ENCODE data around the gene TSKS. TPM values are rescaled to one million over a fixed set of nuclear protein-coding genes. Genes with fewer than 3 reads are reported as not detected.

TSKS gene, protein sequence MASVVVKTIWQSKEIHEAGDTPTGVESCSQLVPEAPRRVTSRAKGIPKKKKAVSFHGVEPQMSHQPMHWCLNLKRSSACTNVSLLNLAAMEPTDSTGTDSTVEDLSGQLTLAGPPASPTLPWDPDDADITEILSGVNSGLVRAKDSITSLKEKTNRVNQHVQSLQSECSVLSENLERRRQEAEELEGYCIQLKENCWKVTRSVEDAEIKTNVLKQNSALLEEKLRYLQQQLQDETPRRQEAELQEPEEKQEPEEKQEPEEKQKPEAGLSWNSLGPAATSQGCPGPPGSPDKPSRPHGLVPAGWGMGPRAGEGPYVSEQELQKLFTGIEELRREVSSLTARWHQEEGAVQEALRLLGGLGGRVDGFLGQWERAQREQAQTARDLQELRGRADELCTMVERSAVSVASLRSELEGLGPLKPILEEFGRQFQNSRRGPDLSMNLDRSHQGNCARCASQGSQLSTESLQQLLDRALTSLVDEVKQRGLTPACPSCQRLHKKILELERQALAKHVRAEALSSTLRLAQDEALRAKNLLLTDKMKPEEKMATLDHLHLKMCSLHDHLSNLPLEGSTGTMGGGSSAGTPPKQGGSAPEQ
- not detected in 2 replicates for total RNA-seq (2014; rRNA removed; shearing (Covaris generic))

DNA sequence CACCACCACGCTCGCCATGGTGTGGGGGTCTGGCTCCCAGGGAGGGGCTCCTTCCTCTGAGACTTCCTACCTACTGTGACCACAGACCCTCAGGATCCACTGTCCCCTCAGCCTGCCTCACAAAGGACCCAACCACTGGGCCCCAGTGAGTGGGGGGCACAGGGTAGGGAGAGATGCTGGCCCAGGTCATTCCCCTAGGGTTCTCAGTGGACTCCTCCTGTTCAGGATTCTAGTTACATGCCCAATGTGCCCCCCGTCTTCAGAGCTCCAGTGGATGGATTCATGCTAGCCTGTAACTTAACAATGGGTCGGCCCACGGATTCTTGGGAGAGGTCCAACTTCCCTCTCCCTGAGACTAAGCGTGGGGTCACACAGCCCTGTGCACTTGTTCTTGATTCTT, at the start of gene TSKS:
TSS of gene TSKS (minus strand) at position 77 of the 400 bp plus-strand sequence. CDS start at position 18, 59 bp downstream.
- DNase-seq (ENCODE audit: low spot score): no peak

DNA sequence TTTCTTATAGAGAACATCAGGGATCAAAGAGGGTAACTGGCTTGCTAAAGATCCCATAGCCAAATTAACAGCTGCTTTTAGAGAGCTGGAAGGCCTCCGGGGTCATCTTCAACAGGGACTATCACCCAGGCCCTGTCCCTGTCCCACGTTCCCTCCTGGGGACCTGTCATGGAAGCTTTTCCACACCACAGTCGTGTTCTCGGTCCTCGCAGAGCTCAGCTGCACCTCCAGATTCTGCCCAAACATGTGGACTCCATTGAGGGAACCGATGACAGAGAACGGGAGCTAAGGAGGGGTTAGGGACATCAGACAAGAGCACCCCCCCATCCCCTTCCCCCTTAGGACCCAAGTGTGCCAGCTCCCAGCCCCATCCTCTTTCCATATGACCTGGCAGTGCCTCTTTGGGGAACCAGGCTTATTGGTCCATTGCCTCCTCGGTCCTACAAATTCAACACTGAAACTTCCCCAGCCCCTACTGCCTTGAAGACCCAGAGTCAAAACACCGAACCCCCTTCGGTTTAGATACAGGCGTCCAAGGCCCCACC, 49.4 kb upstream of the TSKS start:
- no peak for DNase-seq (ENCODE audit: low spot score)

DNA sequence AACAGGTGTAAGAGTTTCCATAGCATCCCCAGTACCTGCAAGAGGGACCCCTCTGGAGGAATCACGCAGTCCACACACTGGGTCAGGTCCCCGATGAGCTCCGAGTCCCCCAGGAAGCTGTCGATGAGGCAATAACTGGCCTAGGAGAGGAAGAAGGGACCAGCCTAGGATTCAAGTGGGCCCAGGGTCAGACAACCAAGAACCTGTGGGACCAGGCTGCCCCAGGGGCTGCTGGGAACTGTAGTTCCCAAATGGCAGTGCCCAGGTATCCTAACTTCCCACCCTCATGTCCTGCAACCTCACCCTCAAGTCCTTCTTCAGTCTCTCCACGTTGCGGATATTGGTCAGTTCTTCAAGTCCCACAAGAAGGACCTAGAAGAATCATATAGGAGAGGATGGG, 48.2 kb upstream of the TSKS start:
- DNase-seq (ENCODE audit: low spot score): no peak

DNA sequence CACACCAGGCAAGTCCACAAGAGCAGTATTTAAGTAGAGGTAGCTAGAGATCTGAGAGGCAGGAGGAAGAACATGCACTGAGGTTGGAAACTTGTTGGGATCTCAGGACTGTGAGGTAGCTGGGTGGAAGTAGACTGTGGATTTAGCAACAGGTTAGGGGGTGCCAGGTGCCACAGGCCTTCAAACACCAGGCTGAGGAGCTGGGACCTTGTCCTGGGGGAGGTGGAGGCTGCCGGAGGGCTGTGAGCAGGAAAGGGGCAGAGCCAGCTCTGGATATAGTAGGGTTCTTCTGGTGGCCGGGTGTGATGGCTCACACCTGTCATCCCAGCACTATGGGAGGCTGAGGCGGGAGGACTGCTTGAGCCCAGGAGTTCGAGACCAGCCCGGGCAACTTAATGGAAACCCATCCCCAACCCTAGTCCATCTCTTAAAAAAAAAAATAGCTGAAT, 46.9 kb upstream of the TSKS start:
- DNase-seq (ENCODE audit: low spot score): no peak

DNA sequence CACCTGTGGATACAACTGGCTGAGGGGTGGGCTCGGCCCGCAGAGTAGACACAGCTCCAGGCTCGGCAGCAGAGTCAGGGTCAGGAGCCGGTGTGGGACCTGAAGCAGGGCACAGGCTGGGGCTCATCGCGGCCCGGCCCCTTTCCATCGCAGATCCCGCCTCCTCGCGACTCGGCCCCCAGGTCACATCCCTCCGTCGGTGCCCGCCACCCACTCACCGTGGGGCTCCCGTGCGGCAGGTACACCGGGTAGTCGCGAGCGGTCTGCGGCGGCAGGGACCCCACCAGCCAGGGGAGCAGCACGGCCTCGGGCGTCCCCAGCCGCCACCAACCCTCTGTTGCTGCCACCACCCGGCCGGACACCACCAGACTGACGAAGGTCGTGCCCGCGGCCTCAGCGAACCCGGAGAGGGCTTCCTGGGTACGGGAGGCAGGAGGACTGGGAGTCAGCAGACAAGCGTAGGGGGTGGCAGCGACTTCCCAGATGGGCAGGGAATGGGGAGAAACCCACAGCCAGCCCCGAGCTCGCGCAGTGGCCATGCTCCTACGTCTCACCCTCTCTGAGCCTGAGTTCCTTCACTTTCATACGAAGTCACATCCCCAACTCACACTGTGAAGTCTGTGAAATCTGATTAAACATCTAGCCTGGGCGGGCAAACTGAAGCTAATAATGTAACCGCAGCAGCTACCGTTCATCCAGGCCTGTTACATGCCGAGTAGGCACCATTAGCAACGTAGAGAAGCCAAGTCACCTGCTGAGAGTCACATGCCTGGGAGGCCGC, 46.2 kb upstream of the TSKS start:
- DNase-seq (ENCODE audit: low spot score): no peak

DNA sequence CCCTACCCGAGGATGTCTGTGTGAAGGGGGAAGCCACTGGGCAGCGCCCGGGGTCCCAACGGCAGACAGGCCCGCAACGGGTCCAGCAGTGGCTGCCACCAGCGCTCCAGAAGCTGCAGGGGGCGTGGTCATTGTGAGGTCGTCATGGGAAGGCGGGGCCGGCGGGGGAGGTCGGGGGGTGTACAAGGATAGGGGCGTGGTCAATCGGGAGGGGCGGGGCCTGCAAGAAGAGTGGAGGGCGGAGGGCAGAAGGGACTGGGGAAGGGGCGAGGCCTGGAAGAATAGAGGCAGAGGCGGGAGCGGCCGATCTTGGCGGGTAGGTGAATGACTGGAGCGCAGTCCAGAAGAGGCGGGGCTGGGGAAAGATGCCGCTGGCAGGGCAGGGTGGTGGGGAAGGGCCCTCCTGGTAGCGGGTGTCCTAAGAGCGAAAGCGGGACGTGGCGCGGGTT, 45.6 kb upstream of the TSKS start:
- DNase-seq (ENCODE audit: low spot score): no peak

DNA sequence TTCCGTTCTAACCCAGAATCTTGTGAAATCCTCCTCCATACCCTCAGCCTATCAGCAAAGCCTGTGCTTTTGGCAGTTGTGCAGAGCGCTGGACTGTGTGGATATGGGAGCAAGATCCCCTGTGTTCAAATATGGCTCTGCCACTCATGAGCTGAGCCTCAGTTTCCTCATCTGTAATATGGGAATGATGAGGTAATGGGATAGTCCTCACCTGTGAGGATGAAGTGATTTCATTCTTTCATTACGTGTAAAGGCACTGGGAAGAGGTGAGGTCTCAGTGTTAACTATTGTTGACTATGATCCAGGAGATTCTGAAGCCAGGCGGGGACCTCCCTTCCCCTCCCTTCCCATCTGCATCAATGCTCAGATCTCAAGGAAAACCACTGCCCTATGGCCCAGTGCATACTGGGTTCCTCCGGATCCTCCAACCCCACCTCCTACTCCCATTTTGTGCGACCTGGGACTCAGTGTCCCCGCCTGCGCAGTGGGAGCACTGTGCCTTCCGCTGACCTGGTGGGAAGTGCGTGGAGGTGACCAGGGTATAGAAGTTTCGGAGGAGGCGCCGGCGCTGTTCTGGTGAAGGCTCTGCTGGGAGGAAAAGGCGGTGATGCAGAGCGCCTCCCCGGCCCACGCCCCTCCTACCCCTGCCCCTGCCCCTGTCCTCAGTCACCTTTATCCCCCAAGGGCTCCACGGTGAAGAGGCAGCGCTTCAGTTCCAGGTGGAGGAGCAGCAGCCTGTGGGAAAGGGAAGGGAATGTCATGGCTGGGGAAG, 45.0 kb upstream of the TSKS start:
- DNase-seq (ENCODE audit: low spot score): no peak

DNA sequence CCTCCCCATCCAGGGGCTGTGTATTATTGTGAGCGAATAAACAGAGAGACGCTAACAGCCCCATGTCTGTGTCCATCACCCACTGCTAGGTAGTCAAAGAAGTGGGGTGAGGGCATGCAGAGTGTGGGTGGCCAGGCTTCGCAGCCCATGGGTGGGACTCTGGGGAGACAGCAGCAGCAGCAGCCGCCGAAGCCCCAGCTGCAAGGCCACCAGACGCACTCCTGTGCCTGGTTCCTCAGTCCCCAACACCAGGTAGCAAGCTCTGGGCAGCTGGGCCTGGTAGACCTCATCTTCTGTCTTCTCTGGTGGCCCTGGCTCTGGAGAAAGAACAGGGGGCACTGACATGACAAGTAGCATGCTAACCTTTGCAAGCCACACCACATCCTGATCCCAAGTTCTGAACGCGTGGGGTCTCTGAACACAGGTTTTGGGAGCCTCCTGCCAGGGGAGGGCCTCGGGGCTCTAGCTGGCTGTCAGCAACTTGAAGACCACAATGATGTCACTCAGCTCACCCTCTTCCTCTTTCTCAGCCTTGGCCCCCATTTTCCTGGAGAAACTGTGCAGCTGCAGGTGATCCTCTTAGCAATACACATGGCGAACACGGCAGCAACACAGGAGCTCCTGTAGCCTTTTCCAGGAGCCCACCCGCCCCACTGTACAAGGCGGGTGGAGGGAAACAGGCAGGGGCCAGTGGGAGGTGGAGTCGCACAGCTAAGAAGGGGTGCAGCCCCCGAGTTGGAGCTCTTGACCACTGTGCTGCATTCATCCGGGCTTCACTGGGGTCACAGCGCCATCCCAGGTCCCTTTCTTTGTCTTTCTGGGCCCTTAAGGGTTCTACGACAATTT, 44.2 kb upstream of the TSKS start:
- DNase-seq (ENCODE audit: low spot score): no peak

DNA sequence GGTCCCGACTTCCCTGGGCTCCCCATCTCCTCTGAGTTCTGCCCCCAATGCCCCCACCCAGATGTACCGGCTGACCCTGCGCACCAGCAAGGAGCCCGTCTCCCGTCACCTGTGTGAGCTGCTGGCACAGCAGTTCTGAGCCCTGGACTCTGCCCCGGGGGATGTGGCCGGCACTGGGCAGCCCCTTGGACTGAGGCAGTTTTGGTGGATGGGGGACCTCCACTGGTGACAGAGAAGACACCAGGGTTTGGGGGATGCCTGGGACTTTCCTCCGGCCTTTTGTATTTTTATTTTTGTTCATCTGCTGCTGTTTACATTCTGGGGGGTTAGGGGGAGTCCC, 43.5 kb upstream of the TSKS start:
- DNase-seq (ENCODE audit: low spot score): no peak

DNA sequence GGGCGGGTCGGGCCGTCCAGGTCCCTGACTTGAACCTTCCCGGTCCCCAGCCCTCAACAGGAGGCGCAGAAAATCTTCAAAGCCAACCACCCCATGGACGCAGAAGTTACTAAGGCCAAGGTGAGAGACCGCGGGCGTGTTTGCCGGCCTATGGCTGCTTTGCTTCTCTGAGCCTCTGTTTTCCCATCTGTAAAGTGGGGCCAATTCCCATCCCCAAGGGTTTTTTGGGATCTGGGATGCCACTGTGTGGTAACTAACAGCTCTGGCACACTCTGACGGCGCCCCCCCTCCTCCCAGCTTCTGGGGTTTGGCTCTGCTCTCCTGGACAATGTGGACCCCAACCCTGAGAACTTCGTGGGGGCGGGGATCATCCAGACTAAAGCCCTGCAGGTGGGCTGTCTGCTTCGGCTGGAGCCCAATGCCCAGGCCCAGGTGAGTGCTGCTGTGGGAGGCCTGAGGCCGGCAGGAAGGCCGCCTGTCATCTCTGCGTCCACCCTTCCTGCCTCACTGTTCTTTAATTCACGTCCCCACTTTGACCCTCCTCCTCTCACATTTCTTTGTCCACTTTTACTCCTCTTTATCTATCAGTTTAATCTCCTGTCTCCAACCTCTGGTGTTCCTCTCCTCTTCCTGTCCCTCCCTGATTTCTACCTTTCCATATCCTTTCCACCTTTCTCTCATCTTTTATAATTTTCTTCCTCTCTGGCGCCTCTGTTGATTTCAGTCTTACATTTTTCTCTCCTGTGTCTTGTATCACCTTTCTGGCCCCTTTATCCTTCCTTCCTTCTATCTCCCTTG, 42.9 kb upstream of the TSKS start:
- DNase-seq (ENCODE audit: low spot score): no peak

DNA sequence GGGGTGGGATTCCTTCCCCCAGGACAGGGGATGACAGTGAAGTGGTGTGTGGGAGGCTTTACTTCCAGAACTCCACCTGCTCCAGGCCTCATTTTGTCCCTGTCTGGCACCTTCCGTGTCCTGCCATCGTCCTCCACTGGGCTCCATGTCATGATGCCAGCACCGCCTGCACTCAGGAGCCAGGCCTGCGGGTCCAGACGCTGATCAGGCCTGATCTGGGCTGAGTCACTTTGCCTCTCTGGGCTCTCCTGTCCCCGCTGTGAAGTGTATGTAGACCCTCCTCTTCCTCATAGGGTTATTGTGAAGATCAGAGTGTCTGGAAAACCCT, 40.4 kb upstream of the TSKS start:
- DNase-seq (ENCODE audit: low spot score): no peak

DNA sequence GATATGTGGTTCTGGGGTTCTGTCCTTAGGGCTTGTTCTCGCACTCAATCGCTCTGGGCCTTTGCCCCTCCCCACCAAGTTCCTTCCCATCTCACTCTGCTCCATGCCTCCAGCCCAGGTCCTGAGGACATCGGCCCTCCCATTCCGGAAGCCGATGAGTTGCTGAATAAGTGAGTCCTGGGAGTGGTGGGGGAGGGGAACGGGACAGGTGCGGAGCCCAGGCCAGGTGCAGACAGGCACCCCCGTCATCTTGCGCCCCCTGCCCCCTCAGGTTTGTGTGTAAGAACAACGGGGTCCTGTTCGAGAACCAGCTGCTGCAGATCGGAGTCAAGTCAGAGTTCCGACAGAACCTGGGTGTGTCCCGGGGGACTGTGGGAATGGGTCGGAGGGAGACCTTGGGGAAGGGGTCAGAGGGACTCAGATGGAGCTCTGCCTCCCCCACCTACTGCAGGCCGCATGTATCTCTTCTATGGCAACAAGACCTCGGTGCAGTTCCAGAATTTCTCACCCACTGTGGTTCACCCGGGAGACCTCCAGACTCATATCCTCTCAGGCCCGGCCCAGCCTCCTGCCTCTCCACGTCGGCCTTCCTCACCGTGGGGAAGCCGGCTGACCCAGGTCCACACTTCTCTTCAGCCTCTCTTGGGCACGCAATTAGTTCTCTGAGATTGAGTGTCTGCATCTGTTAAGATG, 39.9 kb upstream of the TSKS start:
- no peak for DNase-seq (ENCODE audit: low spot score)

DNA sequence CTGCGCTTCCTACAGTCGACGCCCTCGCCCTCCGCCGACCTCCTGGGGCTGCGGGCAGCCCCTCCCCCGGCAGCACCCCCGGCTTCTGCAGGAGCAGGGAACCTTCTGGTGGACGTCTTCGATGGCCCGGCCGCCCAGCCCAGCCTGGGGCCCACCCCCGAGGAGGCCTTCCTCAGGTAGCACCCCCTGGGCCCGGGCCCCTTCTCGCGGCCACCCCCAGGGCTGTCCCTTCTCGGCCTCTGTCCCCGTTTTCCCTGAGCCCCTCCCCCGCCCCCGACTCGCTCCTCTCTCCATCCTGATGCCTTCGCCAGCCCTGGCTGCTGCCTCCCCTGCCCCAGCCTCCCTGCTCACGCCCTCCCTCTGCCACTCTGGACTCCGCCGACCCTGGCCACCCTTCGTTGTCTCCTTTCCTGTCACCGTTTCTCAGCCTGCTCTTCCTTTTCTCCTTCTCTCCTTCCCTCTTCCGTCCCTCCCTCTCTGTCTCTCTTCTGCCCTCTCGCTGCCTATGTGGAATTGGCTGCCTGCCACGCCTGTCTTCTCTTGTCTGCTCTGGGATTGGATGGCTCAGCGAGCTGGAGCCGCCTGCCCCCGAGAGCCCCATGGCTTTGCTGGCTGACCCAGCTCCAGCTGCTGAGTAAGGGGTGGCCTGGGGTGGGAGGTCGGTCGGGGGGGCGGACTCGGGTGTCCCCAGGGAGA, 39.0 kb upstream of the TSKS start:
- peak; percentile 64 for DNase-seq (ENCODE audit: low spot score)

DNA sequence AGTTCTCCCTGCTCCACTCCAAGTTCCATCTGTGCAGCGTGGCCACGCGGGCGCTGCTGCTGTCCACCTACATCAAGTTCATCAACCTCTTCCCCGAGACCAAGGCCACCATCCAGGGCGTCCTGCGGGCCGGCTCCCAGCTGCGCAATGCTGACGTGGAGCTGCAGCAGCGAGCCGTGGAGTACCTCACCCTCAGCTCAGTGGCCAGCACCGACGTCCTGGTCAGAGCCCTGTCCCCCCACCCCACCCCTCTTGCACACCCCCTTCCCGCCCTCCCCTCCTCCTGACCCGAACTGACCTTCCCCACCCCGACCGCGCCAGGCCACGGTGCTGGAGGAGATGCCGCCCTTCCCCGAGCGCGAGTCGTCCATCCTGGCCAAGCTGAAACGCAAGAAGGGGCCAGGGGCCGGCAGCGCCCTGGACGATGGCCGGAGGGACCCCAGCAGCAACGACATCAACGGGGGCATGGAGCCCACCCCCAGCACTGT, 38.3 kb upstream of the TSKS start:
- no peak for DNase-seq (ENCODE audit: low spot score)

DNA sequence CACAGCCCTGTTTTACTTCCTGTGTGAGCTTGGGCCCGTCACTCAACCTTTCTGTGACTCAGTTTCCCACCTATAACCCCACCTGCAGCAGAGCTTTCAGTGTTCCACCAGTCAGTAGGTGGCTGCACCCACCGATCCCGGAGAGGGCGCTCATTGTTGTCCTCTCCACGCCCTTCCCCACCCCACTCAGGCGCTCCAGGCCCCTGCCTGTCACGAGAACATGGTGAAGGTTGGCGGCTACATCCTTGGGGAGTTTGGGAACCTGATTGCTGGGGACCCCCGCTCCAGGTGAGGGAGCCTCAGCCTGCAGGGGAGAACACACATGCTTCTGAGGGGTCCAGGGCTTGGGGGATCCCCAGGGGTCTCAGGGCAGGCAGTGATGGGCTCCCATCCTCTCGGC, 37.7 kb upstream of the TSKS start:
- no peak for DNase-seq (ENCODE audit: low spot score)

DNA sequence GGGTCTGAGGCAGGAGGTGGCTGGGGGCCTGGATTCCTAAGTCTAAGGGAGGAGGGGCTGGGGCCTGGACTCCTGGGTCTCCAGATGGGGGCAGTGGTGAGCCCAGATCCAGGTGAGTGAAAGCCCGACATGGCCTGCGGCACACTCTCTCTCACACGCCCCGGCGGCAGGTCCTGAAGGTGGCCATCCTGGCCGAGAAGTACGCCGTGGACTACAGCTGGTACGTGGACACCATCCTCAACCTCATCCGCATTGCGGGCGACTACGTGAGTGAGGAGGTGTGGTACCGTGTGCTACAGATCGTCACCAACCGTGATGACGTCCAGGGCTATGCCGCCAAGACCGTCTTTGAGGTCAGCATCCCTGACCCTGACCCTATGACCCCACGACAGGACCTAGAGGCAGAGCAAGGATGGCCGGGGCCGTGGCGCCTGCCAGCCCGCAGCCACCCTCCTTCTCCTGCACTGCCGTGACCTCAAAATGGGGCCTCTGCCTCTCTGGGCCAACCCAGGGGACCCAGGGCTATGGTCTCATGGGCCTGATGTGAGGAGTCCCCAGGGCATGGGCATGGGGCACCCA, 36.8 kb upstream of the TSKS start:
- DNase-seq (ENCODE audit: low spot score): no peak

DNA sequence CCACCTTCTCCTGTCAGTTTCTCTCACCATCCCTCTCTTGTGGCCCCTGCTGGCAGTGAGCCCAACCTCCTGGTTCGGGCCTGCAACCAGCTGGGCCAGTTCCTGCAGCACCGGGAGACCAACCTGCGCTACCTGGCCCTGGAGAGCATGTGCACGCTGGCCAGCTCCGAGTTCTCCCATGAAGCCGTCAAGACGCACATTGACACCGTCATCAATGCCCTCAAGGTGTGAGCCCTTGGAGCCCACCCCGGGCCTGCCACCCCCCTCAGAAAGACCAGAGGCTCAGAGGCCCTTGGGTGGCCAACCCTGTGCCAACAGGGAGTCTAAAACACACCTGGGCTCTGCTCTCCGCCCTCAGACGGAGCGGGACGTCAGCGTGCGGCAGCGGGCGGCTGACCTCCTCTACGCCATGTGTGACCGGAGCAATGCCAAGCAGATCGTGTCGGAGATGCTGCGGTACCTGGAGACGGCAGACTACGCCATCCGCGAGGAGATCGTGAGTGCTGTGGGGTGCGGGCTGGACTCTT, 36.2 kb upstream of the TSKS start:
- DNase-seq (ENCODE audit: low spot score): no peak

DNA sequence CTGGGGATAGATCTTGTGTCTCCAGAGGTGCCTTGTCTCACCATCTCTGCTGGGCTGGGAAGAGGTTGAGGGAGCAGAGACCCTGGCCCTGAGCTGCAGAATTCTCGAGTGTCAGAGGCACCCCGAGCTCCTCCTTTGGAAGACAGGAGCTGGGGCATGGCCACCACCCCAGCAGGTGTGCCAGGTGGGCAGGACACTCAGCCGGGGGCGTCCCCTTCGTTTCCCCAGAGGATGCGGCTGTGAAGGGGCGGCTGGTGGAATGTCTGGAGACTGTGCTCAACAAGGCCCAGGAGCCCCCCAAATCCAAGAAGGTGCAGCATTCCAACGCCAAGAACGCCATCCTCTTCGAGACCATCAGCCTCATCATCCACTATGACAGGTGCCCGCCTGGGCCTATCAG, 35.5 kb upstream of the TSKS start:
- no peak for DNase-seq (ENCODE audit: low spot score)
